ENCODE data around the gene HNMT.

- TF ChIP-seq POLR2A (IDR thresholded peaks at IDR 0.05) (no peak), CTCF (IDR thresholded peaks at IDR 0.05) (no peak), EP300 (IDR thresholded peaks at IDR 0.05) (no peak)
Measured at GRCh38 chr2:137924019-137924418, 40.3 kb upstream of the HNMT start.

All from tibial nerve (tissue), 4 donors.